VCaP (cell line): ENCODE measurements around the gene PNPT1.
A peak's percentile ranks its signal among the peaks of the same experiment; 100 is the strongest.
"Not testable (repeated sequence)": the region's sequence is repeated elsewhere in the genome, so short reads cannot be mapped to it uniquely, and the experiment has no call there.

Source experiments
- H3K27ac ChIP-seq: fragments of 450-650 bp; 2 replicates; pipeline ENCODE4 v1.5.1; 2017
- CTCF ChIP-seq: fragments of 450-650 bp; conservative IDR thresholded peaks from 2 replicates; pipeline ENCODE4 v1.5.1; 2017; ENCODE audit warnings: mild to moderate bottlenecking, moderate library complexity

The PNPT1 gene

GRCh38 chr2:55693181-55694125, at the start of gene PNPT1:
PNPT1 (minus strand) TSS chr2:55693844; CDS start chr2:55693823, 21 bp downstream.
- peak within 1 kb of the TSS; percentile 61 for H3K27ac ChIP-seq
- TF ChIP-seq CTCF, result no peak

- H3K27ac ChIP-seq, result no peak overlapping the region
- no peak for TF ChIP-seq CTCF
These were observed 49.4 kb upstream of the PNPT1 start for GRCh38 chr2:55742996-55743395.

GRCh38 chr2:55736019-55736536, 42.4 kb upstream of the PNPT1 start:
- H3K27ac ChIP-seq, result not testable (repeated sequence)

GRCh38 chr2:55734726-55735125, 41.1 kb upstream of the PNPT1 start:
- H3K27ac ChIP-seq, result no peak overlapping the region
- TF ChIP-seq CTCF, result no peak

- TF ChIP-seq CTCF, result no peak
- no peak overlapping the region for H3K27ac ChIP-seq
These were observed 39.7 kb upstream of the PNPT1 start for GRCh38 chr2:55733335-55733734.

GRCh38 chr2:55732854-55733253, 39.2 kb upstream of the PNPT1 start:
- H3K27ac ChIP-seq, result no peak overlapping the region
- no peak for TF ChIP-seq CTCF

- H3K27ac ChIP-seq, result no peak overlapping the region
- no peak for TF ChIP-seq CTCF
These were observed 35.6 kb upstream of the PNPT1 start for GRCh38 chr2:55729136-55729685.
